ENCODE results near the gene ENG.

- TF ChIP-seq CTCF (IDR thresholded peaks at IDR 0.05) = peak in 2 of 4 donors; percentile 8 to 13
- TF ChIP-seq POLR2A (IDR thresholded peaks at IDR 0.05) = peak; percentile 87
These were observed 26.0 kb downstream of the ENG start for GRCh38 chr9:127828262-127829031.
